HCT116 (cell line): ENCODE measurements around the gene ACHE. TPM values are rescaled to one million over a fixed set of nuclear protein-coding genes. Genes with fewer than 3 reads are reported as not detected.
"Not testable (repeated sequence)": the region's sequence is repeated elsewhere in the genome, so short reads cannot be mapped to it uniquely, and the experiment has no call there.

ENCODE experiments used
- ATAC-seq: fragments of 200-7000 bp; cut with Tn5 transposase; 2 replicates; pipeline ENCODE4 v1.9.1; 2020; ENCODE audit warnings: mild to moderate bottlenecking, moderate library complexity
- BruUV-seq: library from RNA; stranded (reverse); fragments of 400-500 nt; replicated peaks from 2 replicates; lab custom pipeline; 2021; lab: Mats Ljungman, UMichigan
- CTCF ChIA-PET: fragments of 300-600 bp; sonication (Branson Sonifier 250); formaldehyde crosslinking; loops from one replicate; lab custom pipeline; 2021; ENCODE audit warnings: antibody characterized with exemption; lab: Charles Lee
- POLR2A ChIA-PET: fragments of 300-600, 350-600 bp; sonication (Branson Sonifier 250); formaldehyde crosslinking; loops from one replicate; lab custom pipeline; 2021; ENCODE audit warnings: antibody characterized with exemption; lab: Charles Lee
- RAD21 ChIA-PET, 2 experiments: fragments of 300-600 bp; sonication (Branson Sonifier 250); formaldehyde crosslinking; loops; one replicate each; lab custom pipeline; 2023; ENCODE audit warnings: low total read pairs in 2 of 2; ENCODE audit not compliant: uncharacterized antibody in 2 of 2, unreplicated experiment in 2 of 2, low non-redundant PET in 1 of 2; lab: Charles Lee
- DNase-seq: peaks from one replicate; pipeline ENCODE4 v3.0.0-alpha.2; 2010; ENCODE audit warnings: low read depth, low spot score
- H2AFZ ChIP-seq: fragments of 200-600 bp; shearing (Covaris generic), sonication (generic); 2 replicates; pipeline ENCODE4 v1.6.1; 2017; ENCODE audit warnings: low read depth, mixed run types, mixed read lengths, antibody characterized with exemption, low read length; ENCODE audit not compliant: poor library complexity, severe bottlenecking
- H3K27ac ChIP-seq: 2 replicates; pipeline ENCODE4 v1.5.1; 2012; ENCODE audit warnings: low read depth, low read length
- H3K27me3 ChIP-seq: fragments of 200-600 bp; sonication (generic); 2 replicates; pipeline ENCODE4 v1.6.1; 2016; ENCODE audit warnings: mixed run types, low read length, mixed read lengths; ENCODE audit not compliant: insufficient read depth
- H3K36me3 ChIP-seq, 2 experiments: fragments of 200-500 bp in 1 of 2; fragments of 200-600 bp in 1 of 2; sonication (Bioruptor generic) in 1 of 2; sonication (generic) in 1 of 2; 2 replicates each; pipeline versions ENCODE4 v1.5.1 to v1.6.1; 2014 to 2016; ENCODE audit warnings: low read length in 2 of 2, inconsistent platforms in 1 of 2, mixed read lengths in 1 of 2, mixed run types in 1 of 2; ENCODE audit not compliant: insufficient read depth in 2 of 2, control insufficient read depth in 1 of 2
- H3K4me1 ChIP-seq, 2 experiments: fragments of 200-600 bp in 1 of 2; sonication (generic) in 1 of 2; 2 replicates each; pipeline versions ENCODE4 v1.5.1 to v1.6.1; 2012 to 2017; ENCODE audit warnings: low read length in 2 of 2, inconsistent platforms in 1 of 2, mild to moderate bottlenecking in 1 of 2, mixed read lengths in 1 of 2, mixed run types in 1 of 2, moderate library complexity in 1 of 2; ENCODE audit not compliant: insufficient read depth in 2 of 2, control insufficient read depth in 1 of 2
- H3K4me2 ChIP-seq: fragments of 200-600 bp; sonication (generic); 2 replicates; pipeline ENCODE4 v1.6.1; 2017; ENCODE audit warnings: mixed run types, low read length, mixed read lengths
- H3K4me3 ChIP-seq, 2 experiments: fragments of 200-600 bp in 1 of 2; sonication (generic) in 1 of 2; replicated peaks in 1 of 2; 2 replicates each; pipeline ENCODE4 v1.5.1; 2011 to 2016; ENCODE audit warnings: low read length in 2 of 2, control low read depth in 1 of 2, low read depth in 1 of 2, mild to moderate bottlenecking in 1 of 2, mixed read lengths in 1 of 2, mixed run types in 1 of 2
- H3K79me2 ChIP-seq: fragments of 200-600 bp; sonication (generic); 2 replicates; pipeline ENCODE4 v1.6.1; 2017; ENCODE audit warnings: mild to moderate bottlenecking, mixed run types, low read length, moderate library complexity, mixed read lengths; ENCODE audit not compliant: insufficient read depth
- H3K9ac ChIP-seq: fragments of 200-600 bp; sonication (generic); 2 replicates; pipeline ENCODE4 v1.6.1; 2016; ENCODE audit warnings: low read length, mixed read lengths
- H3K9me2 ChIP-seq: fragments of 200-600 bp; sonication (generic), shearing (Covaris generic); 2 replicates; pipeline ENCODE4 v1.6.1; 2017; ENCODE audit warnings: mixed run types, mild to moderate bottlenecking, moderate library complexity; ENCODE audit not compliant: insufficient read depth
- H3K9me3 ChIP-seq, 2 experiments: fragments of 200-500 bp in 1 of 2; fragments of 200-600 bp in 1 of 2; sonication (Bioruptor generic) in 1 of 2; sonication (generic) in 1 of 2; 2 replicates each; pipeline ENCODE4 v1.6.1; 2014 to 2017; ENCODE audit warnings: low read length in 2 of 2, mixed read lengths in 2 of 2, inconsistent platforms in 1 of 2, low read depth in 1 of 2, mild to moderate bottlenecking in 1 of 2, mixed run types in 1 of 2, moderate library complexity in 1 of 2; ENCODE audit not compliant: control insufficient read depth in 1 of 2, insufficient read depth in 1 of 2
- H4K20me1 ChIP-seq: fragments of 200-600 bp; sonication (generic), shearing (Covaris generic); 2 replicates; pipeline ENCODE4 v1.6.1; 2017; ENCODE audit warnings: mixed run types, mild to moderate bottlenecking, moderate library complexity; ENCODE audit not compliant: insufficient read depth
- CBX3 ChIP-seq: IDR thresholded peaks from 2 replicates; pipeline ENCODE4 v1.6.1; 2012; ENCODE audit warnings: low read depth
- EGR1 ChIP-seq: IDR thresholded peaks from 2 replicates; pipeline ENCODE4 v1.6.1; 2012; ENCODE audit warnings: low read depth
- intact Hi-C: fragments of 100-400 bp; cut with micrococcal nuclease; formaldehyde crosslinking; loops from 2 replicates; pipeline ENCODE4 v1.10.0; 2022
- total RNA-seq: library from RNA; stranded (reverse); gene quantifications from one replicate; pipeline ENCODE4 v1.2.1, GENCODE V29; 2021; ENCODE audit not compliant: unreplicated experiment

Gene ACHE
- total RNA-seq, 1 experiment from 2014 or later, result 1.8 TPM

GRCh38 chr7:100911484-100911883 is 15.8 kb upstream of the ACHE start:
- intact Hi-C loops, result no loop called here
- Histone ChIP-seq H3K9me2 (no peaks in the 10 kb centered on the region), H4K20me1 (no peaks in the 10 kb centered on the region), H3K27ac (no peak overlapping the region), H3K27me3 (no peaks in the 10 kb centered on the region), H3K9me3 (no peaks in the 10 kb centered on the region), H3K4me1 (peaks cover 0 to 5% of the 10 kb centered on the region in 2 experiments; a peak in 2 of 4 replicates), H3K79me2 (no peaks in the 10 kb centered on the region), H3K9ac (no peak overlapping the region), H3K4me2 (no peak overlapping the region), H3K36me3 (no peaks in the 10 kb centered on the region), H2AFZ (no peak overlapping the region), H3K4me3 (no peak overlapping the region)
- BruUV-seq, result no TSS peak
- no peak for DNase-seq
- ChIA-PET CTCF (no interaction called here), POLR2A (no interaction called here), RAD21 (no interaction called here)
- no peak for ATAC-seq
- TF ChIP-seq CBX3, result no peak

GRCh38 chr7:100910443-100910842 is 14.8 kb upstream of the ACHE start:
- H4K20me1 ChIP-seq, H3K79me2 ChIP-seq, H3K36me3 ChIP-seq, H3K27ac ChIP-seq, POLR2A ChIA-PET, H3K9me3 ChIP-seq, H3K27me3 ChIP-seq, H2AFZ ChIP-seq, ATAC-seq, DNase-seq, BruUV-seq, intact Hi-C loops, H3K4me3 ChIP-seq, RAD21 ChIA-PET, H3K9me2 ChIP-seq, H3K4me1 ChIP-seq, H3K4me2 ChIP-seq, H3K9ac ChIP-seq: not testable (repeated sequence)
- CTCF ChIA-PET, result interaction anchor here (0.7 kb wide), 1 partner anchor 15 kb away, joined by 3 read pairs; the partner anchor contains the start of gene ACHE

GRCh38 chr7:100908512-100908911 is 12.8 kb upstream of the ACHE start:
- H3K4me1 ChIP-seq, result no peaks in the 10 kb centered on the region
- no peaks in the 10 kb centered on the region for H3K9me2 ChIP-seq
- no TSS peak for BruUV-seq
- H3K27ac ChIP-seq, result no peak overlapping the region
- no peaks in the 10 kb centered on the region for H3K36me3 ChIP-seq
- DNase-seq (no peak), ATAC-seq (no peak)
- H2AFZ ChIP-seq, result no peak overlapping the region
- POLR2A ChIA-PET, result no interaction called here
- intact Hi-C loops, result no loop called here
- H3K27me3 ChIP-seq, result no peaks in the 10 kb centered on the region
- no peak overlapping the region for H3K4me2 ChIP-seq
- CTCF ChIA-PET, result no interaction called here
- no peaks in the 10 kb centered on the region for H3K9me3 ChIP-seq
- TF ChIP-seq EGR1, result no peak
- H3K79me2 ChIP-seq, result no peaks in the 10 kb centered on the region
- H4K20me1 ChIP-seq, result no peaks in the 10 kb centered on the region
- H3K9ac ChIP-seq, result no peak overlapping the region
- H3K4me3 ChIP-seq, result no peak overlapping the region
- RAD21 ChIA-PET, result no interaction called here
